ENCODE data around the gene TUBGCP4.

The TUBGCP4 gene

DNA sequence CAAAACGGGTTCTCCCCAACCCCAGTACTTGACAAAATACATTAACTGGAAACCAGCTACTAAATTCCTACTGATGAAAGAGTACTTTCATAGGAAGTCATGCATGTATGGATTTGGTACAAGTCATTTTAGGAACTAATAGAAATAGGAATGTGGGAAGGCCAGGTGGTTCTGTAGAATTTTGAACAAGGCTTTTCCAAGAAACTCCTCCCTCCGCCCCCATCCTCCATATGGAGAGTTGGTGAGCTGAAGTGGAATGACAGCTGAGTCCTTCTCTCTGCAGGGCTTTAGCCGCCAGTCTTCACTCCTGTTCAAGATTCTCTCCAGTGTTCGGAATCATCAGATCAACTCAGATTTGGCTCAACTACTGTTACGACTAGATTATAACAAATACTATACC, 33.2 kb downstream of the TUBGCP4 start:
- no peak for DNase-seq

DNA sequence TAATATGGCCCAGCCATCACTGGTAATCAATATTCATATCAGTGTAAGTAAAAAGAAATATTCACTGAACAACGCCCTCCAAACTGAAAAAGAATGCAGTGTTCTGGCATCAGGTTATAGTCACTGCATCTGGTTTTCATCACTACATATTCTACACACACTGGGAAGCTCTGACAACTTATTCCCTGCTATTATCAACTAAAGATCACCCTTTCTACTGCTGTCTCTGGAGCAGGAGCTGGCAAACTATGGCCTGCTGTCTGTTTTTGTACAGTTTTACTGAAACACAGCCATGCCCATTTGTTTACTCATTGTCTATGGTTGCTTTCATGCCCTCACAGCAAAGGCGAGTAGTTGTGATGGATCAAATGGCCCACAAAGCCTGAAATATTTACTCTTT, 35.3 kb downstream of the TUBGCP4 start:
- DNase-seq: no peak

GRCh38 chr15:43406808-43407207, 35.9 kb downstream of the TUBGCP4 start:
- DNase-seq: no peak

DNA sequence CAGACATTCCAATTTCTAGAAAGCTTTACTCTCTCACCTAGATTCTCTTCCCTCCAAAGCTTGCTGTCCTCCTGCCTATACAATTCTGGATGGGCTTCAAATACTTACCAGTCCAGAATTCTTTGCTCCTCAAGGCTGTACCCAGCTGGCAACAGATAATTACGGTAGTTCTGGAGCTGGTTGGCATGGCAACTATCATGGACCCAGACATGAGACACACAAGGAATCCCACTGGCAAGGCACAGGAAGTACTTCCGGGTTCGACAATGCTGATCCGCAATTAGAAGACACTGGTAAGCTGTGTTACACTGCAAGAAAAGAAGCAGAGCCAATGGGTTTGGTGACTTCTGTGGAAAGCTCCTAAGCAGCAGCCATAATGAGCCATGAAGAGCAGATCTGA, 37.9 kb downstream of the TUBGCP4 start:
- DNase-seq: no peak

- DNase-seq: no peak
Measured at GRCh38 chr15:43410572-43411214, 39.8 kb downstream of the TUBGCP4 start.

GRCh38 chr15:43412096-43412495, 41.2 kb downstream of the TUBGCP4 start:
- DNase-seq: no peak

DNA sequence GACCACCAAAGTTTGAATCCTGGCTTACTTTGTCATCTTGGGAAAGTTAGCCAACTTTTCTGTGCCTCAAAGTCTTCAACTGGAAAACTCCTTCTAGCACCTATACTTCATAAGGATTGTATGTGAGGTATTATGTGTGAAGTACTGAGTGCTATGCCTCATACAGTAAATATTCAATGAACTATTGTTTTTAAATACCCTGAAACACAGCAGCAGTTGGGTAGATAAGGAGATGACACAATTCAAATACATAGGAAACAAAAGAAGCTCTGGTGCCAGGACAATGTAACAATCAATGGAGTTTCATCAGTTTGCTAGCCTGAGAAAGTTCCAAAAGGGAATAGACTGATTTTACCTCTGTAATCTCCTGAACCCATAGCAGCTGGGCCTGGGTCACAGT, 43.3 kb downstream of the TUBGCP4 start:
- no peak for DNase-seq

DNA sequence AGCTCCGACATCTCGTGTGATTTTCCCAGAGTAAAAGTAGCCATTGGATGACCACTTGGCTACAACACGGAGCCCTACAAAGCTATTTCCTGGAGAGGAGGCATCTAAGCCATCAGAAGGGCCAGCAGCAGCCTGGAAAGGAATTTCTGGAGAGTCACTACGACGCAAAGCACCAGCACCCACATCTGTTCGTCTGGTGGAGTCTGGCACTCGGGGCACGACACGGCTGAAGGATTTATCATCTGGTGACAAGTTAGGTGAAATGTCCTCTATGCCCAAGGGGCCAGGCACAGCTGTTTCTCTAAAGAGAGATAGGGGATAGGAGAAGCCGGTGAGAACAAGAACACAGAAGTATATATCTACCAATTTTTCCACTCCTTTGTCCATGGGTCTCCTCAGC, 49.5 kb downstream of the TUBGCP4 start:
- no peak for DNase-seq

GRCh38 chr15:43420876-43421275, 50.0 kb downstream of the TUBGCP4 start:
- DNase-seq: no peak

GRCh38 chr15:43423793-43424192, 52.9 kb downstream of the TUBGCP4 start:
- DNase-seq: no peak

DNA sequence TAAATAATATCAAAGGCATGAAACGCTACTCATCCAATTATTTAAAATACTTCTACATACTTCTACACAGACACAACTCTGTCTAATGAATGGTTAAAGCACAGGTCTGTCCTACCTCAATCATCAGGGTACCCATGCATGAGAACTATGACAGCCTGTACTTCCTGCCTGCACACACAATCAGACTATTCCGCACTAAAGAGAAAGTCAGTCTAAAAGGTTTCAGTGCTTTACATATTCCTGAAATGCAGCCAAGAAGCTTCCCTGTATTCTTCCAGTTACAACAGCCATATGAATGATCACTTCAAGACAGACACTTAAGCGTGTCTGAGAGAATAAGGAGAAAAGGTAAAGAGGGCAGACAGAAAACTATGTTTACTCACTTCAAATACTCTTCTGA, 58.8 kb downstream of the TUBGCP4 start:
- no peak for DNase-seq

DNA sequence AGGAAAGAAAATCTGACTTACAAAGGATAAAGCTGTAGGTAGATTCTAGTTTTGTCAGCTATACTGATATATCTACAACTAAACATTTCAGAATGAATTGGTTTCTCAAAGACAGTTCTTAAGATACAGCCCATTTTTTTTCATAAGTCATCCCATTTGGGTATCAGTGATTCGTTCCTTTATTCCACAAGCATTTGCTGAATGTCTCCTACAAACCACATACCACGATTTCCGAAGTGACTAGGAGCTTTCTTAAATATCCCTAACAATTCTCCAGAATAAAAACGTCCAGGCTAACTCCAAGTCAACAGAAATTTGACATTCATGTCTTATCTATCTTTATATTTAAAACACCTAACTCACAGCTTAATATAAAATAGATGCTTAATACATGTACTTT, 62.3 kb downstream of the TUBGCP4 start:
- DNase-seq: no peak

GRCh38 chr15:43433661-43434303, 62.9 kb downstream of the TUBGCP4 start:
- no peak for DNase-seq

- no peak for DNase-seq
Measured at GRCh38 chr15:43434446-43434845, 63.5 kb downstream of the TUBGCP4 start.

GRCh38 chr15:43436395-43436794, 65.5 kb downstream of the TUBGCP4 start:
- no peak for DNase-seq

DNA sequence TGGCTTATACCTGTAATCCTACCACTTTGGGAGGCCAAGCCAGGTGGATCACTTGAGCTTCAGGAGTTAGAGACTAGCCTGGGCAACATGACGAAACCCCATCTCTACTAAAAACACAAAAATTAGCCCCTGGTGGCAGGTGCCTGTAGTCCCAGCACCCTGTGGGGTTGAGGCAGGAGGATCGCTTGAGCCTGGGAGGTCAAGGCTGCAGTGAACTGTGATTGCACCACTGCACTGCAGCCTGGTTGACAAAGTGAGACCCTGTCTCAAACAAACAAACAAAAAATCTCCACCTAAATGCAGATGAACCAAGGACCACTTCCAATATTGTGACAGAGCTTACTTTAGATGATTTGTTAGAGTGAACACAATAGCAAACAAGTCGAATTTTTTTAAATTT, 68.4 kb downstream of the TUBGCP4 start:
- no peak for DNase-seq

- no peak for DNase-seq
Measured at GRCh38 chr15:43440721-43441281, 69.9 kb downstream of the TUBGCP4 start.

DNA sequence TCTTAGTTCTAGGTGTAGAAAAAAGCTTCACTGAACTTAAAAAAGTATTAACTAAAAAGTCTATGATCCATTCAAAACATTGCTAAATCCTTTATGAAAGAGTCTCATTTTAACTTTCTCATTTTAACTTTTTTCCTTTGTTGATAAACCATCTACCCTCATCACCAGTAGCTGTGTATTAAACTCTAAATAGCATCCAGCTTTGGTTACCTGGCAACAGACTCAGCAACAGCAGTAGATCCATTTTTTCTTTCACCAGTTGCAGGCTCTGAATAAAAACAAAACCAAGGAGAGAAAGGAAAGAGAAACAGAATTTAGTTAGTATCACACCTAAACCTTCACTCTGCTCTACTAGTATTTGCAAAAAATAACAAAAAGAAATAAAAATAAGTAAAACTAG, 70.4 kb downstream of the TUBGCP4 start:
- no peak for DNase-seq

GRCh38 chr15:43446344-43446743, 75.4 kb downstream of the TUBGCP4 start:
- no peak for DNase-seq

- DNase-seq: no peak
Measured at GRCh38 chr15:43449981-43450380, 79.1 kb downstream of the TUBGCP4 start.
